ENCODE results near the gene MGAT4A.

The MGAT4A gene

DNA sequence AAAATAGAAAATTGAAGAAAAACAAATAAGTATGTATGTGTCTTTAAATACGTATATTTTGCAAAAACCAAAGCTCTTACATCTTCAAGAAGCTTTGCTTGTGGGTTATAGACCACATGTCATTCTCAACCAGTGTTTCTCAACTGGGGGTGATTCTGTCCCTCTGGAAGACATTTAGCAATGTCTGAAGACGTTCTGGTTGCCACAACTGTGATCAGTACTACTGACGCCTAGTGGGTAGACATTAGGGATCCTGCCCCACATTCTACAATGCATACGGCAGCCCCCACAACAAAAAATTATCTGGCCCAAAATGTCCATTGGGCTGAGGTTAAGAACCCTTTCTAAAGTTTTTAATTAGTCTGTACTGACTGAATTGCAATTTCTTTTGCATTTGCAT, 74.1 kb downstream of the MGAT4A start:
- H3K36me3 ChIP-seq (ENCODE audit: insufficient read depth, low read length): no peaks in the 10 kb centered on the region
- H3K4me1 ChIP-seq (ENCODE audit: insufficient read depth, low read length): no peaks in the 10 kb centered on the region
- 0 out of 2 replicates have a peak, but pooled peaks cover 2% of the 10 kb centered on the region for H3K9me3 ChIP-seq (ENCODE audit: control insufficient read depth, insufficient read depth, low read length)
- no peak overlapping the region for H3K9ac ChIP-seq (ENCODE audit: low read depth, low read length)

DNA sequence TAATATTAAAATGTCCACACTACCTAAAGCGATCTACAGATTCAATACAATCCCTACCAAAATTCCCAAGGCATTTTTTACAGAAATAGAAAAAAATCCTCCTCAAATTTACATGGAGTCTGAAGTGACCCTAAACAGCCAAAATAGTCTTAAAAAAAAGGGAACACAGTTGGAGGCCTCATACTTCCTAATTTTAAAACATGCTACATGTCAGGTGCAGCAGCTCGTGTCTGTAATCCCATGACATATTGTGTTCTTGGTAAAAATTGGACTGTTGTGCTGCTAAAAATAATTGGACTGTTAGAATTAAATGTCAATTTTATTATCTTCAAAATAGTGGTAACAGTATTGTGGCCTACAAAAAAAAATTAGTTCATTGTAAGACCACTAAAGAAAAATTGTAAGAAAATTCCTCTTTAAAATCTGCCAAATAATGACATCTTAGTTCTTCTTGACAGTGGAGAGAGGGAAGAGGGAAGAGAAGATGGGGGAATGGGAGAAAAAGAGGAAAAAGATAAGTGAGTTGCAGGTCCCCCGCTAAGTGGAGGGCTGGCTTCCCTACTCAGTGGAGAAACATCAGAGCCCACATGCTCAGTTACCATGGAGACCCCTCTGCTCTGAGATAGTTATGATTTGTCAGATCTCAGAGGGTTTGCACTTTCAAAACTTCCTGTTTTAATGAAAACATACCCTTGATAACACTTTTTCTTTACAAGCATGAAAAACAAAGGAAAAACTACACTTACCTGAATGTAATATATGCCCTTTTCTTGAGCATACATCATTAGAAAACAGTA, 76.0 kb downstream of the MGAT4A start:
- Histone ChIP-seq H3K9me3 (ENCODE audit: control insufficient read depth, insufficient read depth, low read length) (no peaks in the 10 kb centered on the region), H3K36me3 (ENCODE audit: insufficient read depth, low read length) (no peaks in the 10 kb centered on the region), H3K9ac (ENCODE audit: low read depth, low read length) (no peak overlapping the region), H3K4me1 (ENCODE audit: insufficient read depth, low read length) (no peaks in the 10 kb centered on the region)

DNA sequence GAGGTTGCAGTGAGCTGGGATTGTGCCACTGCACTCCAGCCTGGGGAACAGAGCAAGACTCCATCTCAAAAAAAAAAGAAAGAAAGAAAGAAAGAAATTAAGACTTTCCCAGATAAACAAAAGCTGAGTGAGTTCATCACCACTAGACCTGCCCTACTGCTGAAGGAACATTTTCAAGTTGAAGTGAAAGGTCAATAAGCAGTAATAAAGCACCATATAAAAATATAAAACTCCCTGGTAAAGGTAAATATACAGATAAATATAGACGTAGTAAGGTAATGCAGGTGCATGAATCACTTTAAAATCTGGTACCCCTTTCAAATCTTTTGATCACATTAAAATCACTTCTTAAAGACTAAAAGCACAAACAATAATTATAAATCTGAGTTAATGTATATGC, 79.9 kb downstream of the MGAT4A start:
- Histone ChIP-seq H3K9ac (ENCODE audit: low read depth, low read length) (no peak overlapping the region), H3K4me1 (ENCODE audit: insufficient read depth, low read length) (no peaks in the 10 kb centered on the region; the same call in 1 of the 2 replicates), H3K36me3 (ENCODE audit: insufficient read depth, low read length) (no peaks in the 10 kb centered on the region), H3K9me3 (ENCODE audit: control insufficient read depth, insufficient read depth, low read length) (no peaks in the 10 kb centered on the region)

DNA sequence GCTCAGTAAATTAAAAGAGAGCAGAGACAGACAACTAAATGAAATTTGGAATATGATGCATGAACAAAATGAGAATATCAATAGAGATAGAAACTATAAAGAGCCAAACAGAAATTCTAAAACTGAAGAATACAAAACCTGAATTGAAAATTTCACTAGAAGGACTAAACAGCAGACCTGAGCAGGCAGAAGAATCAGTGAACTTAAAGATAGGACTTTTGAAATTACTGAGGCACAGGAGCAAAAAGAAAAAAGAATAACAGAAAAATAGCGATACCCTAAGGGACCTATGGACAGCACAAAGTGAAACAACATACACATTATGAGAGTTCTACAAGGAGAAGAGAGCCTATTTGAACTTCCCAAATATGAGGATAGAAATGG, 80.9 kb downstream of the MGAT4A start:
- no peaks in the 10 kb centered on the region for H3K36me3 ChIP-seq (ENCODE audit: insufficient read depth, low read length)
- H3K4me1 ChIP-seq (ENCODE audit: insufficient read depth, low read length): no peaks in the 10 kb centered on the region; the same call in 1 of the 2 replicates
- no peak overlapping the region for H3K9ac ChIP-seq (ENCODE audit: low read depth, low read length)
- no peaks in the 10 kb centered on the region for H3K9me3 ChIP-seq (ENCODE audit: control insufficient read depth, insufficient read depth, low read length)

DNA sequence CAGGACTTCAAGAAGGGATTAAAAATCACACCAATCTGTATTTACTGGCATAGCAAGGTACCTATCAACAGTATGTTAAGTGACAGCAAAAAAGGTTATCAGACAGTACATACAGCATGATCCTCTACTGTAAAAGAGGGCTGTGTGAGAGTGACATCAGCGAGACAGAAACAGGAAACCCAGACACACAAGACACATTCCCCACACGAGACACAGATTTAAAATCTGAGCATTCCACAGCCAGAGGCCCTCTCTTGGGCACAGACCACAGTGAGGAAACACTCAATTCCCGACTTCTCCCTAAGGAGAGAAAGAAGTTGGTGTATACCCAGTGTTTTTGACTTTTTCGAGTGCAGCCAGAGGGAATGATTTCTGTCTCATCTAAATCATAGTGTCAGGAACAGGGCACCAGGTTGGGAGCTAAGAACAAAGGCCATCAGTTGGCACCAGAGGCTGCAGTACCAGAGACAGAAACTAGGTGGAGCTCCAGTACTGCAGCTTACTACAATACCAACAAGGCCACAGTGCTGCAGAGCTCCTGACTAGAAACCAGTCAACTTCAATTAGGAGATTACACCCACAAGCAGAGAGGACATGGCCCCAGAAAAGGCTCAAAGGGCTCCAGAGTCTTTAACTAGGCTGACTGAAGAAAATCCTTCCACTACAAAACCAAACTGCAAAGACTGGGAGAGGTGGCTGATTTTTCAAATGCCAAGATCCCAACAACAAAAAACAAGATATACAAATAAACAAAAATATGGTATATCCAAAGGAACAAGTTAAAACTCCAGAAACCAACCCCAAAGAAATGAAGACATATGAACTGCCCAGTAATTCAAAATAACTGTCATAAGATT, 81.6 kb downstream of the MGAT4A start:
- Histone ChIP-seq H3K9me3 (ENCODE audit: control insufficient read depth, insufficient read depth, low read length) (no peaks in the 10 kb centered on the region), H3K9ac (ENCODE audit: low read depth, low read length) (no peak overlapping the region), H3K4me1 (ENCODE audit: insufficient read depth, low read length) (peaks cover 1% of the 10 kb centered on the region; the same call in 1 of the 2 replicates), H3K36me3 (ENCODE audit: insufficient read depth, low read length) (no peaks in the 10 kb centered on the region)

DNA sequence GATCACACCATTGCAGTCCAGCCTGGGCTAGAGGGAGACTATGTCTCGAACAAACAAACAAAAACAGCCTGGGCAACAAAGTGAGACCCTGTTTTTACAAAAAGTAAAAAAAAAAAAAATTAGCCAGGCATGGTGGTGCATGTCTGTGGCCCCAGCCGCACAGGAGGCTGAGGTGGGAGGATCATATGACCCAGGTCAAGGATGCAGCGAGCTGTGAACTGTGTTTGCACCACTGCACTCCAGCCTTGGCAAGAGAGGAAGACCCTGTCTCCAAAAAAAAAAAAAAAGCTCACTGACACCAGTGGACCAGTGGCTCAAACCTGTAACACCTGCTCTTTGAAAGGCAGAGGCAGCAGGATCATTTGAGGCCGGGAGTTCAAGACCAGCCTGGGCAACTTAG, 82.5 kb downstream of the MGAT4A start:
- Histone ChIP-seq H3K9me3 (ENCODE audit: control insufficient read depth, insufficient read depth, low read length) (no peaks in the 10 kb centered on the region), H3K9ac (ENCODE audit: low read depth, low read length) (no peak overlapping the region), H3K36me3 (ENCODE audit: insufficient read depth, low read length) (no peaks in the 10 kb centered on the region), H3K4me1 (ENCODE audit: insufficient read depth, low read length) (peaks cover 3% of the 10 kb centered on the region; the same call in 1 of the 2 replicates)

DNA sequence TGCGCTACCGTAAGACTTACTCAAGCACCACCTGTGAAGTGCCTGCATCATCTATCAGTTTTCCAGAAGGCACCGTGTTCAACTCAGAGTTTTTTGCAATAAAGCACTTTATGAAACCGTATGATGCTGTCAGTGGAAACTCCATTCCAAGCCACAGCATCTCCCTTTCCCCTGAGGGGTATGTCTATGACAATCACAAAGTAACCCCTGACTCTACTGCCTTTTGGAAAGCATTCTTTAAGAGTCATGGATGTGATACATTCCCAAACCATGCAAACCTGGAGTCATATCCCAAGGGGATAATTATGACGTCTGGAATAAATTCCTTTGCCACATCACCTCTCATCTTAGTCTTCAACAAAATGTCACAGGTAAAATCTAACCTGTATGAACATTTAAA, 83.3 kb downstream of the MGAT4A start:
- Histone ChIP-seq H3K9me3 (ENCODE audit: control insufficient read depth, insufficient read depth, low read length) (no peaks in the 10 kb centered on the region), H3K36me3 (ENCODE audit: insufficient read depth, low read length) (no peaks in the 10 kb centered on the region), H3K9ac (ENCODE audit: low read depth, low read length) (no peak overlapping the region), H3K4me1 (ENCODE audit: insufficient read depth, low read length) (peaks cover 3% of the 10 kb centered on the region; the same call in 1 of the 2 replicates)

DNA sequence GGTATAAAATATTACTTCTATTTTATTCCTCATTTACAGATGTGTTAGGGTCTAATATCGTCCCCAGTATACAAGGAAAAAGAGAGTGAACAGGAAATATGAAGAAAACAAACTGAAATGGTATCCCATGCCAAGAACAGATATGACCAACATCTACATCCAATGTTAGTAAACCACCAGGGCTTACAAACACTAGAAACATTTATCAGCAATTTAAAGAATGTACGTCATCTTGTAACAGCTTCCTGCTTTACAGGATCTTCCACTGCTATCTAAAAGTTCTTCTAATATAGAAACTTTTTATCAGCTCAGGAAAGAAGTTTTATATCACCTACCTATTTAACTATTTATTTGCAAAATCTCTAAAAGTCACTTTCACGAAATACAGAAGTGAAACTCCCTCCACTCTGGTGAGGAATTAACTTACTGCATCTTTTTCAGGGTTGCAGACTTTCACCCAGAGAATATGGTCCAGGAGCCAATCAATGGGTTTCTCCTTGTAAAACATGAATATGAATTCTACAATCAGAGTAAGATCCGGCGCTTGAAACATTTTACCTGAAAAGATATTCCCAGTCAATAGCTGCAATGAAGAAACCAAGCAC, 87.3 kb downstream of the MGAT4A start:
- Histone ChIP-seq H3K4me1 (ENCODE audit: insufficient read depth, low read length) (0 out of 2 replicates have a peak, but pooled peaks cover 3% of the 10 kb centered on the region), H3K9ac (ENCODE audit: low read depth, low read length) (no peak overlapping the region), H3K9me3 (ENCODE audit: control insufficient read depth, insufficient read depth, low read length) (no peaks in the 10 kb centered on the region), H3K36me3 (ENCODE audit: insufficient read depth, low read length) (no peaks in the 10 kb centered on the region)

DNA sequence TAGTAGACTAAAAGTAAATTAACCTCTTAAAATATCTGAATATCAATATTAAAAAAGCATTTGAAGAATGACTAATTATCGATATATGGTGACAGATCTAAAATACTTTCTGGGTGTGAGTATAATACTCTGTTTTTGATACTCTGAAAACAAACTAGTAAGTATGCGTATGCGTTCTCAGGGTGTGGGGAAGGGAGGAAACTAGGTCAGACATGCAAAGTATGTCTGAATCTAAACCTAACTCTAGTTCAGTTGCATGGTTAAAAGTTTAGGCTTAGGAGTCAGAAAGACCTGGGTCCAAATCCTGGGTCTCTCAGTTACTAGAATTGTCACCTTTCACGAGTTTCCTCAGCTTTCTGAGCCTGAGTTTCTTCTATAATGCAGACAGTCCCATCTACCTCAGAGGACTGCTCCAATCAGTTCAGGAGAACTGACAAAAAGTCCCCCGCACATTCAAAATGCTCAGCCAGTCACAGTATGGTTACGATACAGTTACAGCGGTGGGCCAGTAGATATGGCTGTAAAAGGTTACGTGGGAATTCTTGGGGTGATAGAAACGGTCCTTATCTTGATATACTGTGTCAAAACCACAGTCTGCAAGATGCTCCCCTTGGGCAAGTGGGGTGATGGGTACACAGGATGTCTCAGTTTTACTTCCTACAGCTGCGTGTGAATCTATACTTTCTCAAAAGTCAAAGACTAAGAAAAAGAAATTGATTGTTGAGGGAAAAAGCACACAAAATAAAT, 93.4 kb downstream of the MGAT4A start:
- Histone ChIP-seq H3K9me3 (ENCODE audit: control insufficient read depth, insufficient read depth, low read length) (no peaks in the 10 kb centered on the region), H3K4me1 (ENCODE audit: insufficient read depth, low read length) (peaks cover 4% of the 10 kb centered on the region; the same call in 1 of the 2 replicates), H3K9ac (ENCODE audit: low read depth, low read length) (no peak overlapping the region), H3K36me3 (ENCODE audit: insufficient read depth, low read length) (no peaks in the 10 kb centered on the region)

DNA sequence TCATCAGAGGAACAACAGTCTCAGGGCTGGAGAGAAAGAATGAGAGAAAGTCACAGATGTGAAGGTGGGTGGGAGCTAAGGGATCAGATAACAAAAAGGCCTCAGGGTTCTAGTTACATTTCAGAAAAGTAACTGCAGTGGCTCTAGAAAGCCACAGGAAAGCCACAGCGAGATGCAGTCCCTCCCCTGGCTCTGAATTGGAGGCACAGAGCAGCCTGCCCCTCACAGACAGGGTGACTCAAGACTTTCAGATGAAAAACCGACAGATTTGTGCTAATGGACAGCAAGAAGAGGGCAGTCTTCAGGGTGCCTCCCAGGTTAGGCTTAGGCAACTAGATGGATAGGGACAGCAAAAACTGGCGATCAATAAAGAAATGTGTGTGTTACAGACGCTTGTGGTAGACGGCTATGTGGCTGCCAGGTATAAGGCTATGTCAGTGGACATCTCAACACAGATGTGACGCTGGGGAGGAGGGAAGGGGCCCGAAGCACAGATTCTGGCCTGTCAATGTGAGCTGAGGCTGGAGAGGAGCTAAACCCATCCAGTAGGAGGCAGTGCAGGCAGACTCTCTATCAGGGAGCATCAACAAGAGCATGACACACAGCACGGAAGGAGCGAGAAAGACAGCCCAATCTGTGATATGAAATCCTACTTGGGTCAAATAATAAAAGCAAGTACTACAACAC, 96.4 kb downstream of the MGAT4A start:
- Histone ChIP-seq H3K4me1 (ENCODE audit: insufficient read depth, low read length) (peaks cover 4% of the 10 kb centered on the region; the same call in 1 of the 2 replicates), H3K9ac (ENCODE audit: low read depth, low read length) (no peak overlapping the region)

DNA sequence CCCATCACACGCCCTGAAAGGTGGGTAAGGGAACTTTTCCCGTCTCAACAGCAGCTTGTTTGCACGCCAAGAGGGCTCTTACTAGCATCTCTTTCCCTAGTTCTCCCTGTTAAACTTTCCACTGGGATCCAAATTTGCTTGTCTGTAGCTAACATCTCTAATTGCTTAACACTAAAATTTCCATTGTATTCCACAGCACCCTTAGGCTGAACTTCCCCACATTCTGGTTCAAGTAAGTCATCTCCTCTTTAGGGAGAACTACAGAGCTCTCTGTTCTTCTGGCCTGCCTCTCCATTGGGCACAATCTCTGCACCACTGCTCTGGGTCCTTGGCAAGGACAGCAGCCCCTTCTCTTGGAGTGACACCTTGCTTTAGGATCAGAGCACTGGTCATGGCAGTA, 98.6 kb downstream of the MGAT4A start:
- peaks cover 4% of the 10 kb centered on the region; the same call in 1 of the 2 replicates for H3K4me1 ChIP-seq (ENCODE audit: insufficient read depth, low read length)
- no peaks in the 10 kb centered on the region for H3K36me3 ChIP-seq (ENCODE audit: insufficient read depth, low read length)
- no peaks in the 10 kb centered on the region for H3K9me3 ChIP-seq (ENCODE audit: control insufficient read depth, insufficient read depth, low read length)
- no peak overlapping the region for H3K9ac ChIP-seq (ENCODE audit: low read depth, low read length)

More for the DNA sequence above, 96.4 kb downstream of the MGAT4A start:
- Histone ChIP-seq H3K9me3 (ENCODE audit: control insufficient read depth, insufficient read depth, low read length) (no peaks in the 10 kb centered on the region), H3K36me3 (ENCODE audit: insufficient read depth, low read length) (no peaks in the 10 kb centered on the region)

DNA sequence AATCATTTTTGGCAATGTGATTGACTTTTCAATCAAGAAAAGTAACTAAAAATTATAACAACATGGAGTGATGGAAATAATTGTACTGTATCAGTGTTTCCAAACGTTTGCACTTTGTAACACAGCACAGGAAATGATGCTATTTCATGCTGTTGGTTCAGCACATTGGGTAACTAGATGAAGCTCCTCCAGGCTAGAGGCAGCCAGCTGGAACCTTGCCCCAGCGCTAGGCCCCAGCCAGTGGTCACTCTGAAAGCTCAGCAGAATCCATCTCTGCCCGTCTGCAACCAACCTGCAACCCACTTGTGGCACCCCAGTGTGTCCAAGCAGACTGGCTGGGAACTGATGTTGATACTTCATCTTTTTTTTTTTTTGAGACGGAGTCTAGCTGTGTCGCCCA, 107.3 kb downstream of the MGAT4A start:
- Histone ChIP-seq H3K36me3 (ENCODE audit: insufficient read depth, low read length) (no peaks in the 10 kb centered on the region), H3K9me3 (ENCODE audit: control insufficient read depth, insufficient read depth, low read length) (no peaks in the 10 kb centered on the region), H3K4me1 (ENCODE audit: insufficient read depth, low read length) (no peaks in the 10 kb centered on the region), H3K9ac (ENCODE audit: low read depth, low read length) (no peak overlapping the region)

DNA sequence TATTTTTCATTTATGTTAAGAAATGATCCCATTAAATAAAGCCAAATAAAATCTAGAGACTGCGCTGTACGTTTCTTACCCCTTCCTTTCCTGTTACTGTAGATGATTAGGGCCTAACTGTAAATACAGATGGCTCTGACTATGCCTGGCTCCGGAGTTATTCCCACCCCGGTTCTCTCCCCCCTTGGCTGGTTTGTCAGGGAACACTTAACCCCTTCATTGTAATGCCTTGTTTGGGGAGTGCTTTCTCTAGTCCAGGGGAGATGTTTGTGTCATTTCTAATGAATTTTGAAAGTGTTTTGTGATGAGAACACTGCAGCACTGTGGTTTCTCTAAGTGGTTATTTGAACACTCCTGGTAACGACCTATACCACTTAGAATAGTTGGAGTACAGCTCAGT, 113.8 kb downstream of the MGAT4A start:
- no peaks in the 10 kb centered on the region for H3K4me1 ChIP-seq (ENCODE audit: insufficient read depth, low read length)
- peaks cover 11% of the 10 kb centered on the region; the same call in 1 of the 2 replicates for H3K36me3 ChIP-seq (ENCODE audit: insufficient read depth, low read length)
- no peak overlapping the region for H3K9ac ChIP-seq (ENCODE audit: low read depth, low read length)
- no peaks in the 10 kb centered on the region for H3K9me3 ChIP-seq (ENCODE audit: control insufficient read depth, insufficient read depth, low read length)
